Keratinocyte (primary cell): ENCODE data around the gene CS.

ENCODE experiments used
- CTCF ChIP-seq, 3 experiments: IDR thresholded peaks in 1 of 3; conservative IDR thresholded peaks in 1 of 3; optimal IDR thresholded peaks in 1 of 3; 2 replicates in 2 of 3; 3 replicates in 1 of 3; pipeline versions ENCODE3 to v1.5.1; 2011; ENCODE audit warnings: low read length in 3 of 3, mild to moderate bottlenecking in 3 of 3, moderate library complexity in 2 of 3, control low read depth in 1 of 3, inconsistent platforms in 1 of 3; ENCODE audit not compliant: insufficient read depth in 2 of 3; ENCODE audit errors: extremely low read depth in 1 of 3
- EZH2 ChIP-seq: IDR thresholded peaks from one replicate; pipeline ENCODE4 v1.6.1; 2012; ENCODE audit warnings: inconsistent platforms, mild to moderate bottlenecking, low read length, moderate library complexity

DNA sequence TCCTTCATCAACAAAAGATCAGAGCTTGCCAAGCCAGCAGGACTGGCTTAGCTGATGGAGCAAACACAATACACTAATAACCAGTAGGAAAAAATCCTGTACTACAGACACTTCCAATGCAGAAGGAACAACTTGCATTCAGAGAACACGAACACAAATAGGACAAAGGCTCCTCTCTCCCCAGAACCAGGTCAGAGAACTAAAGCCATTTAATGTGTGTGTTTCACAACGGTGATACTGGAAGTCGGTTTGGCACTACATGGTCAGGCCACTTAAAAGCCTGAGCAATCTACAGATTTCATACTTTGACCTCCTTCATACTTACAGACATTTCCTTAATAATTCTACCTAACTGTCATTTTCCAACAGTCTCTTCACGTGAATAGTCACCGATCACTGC, 6.3 kb downstream of the CS start:
- no peak for TF ChIP-seq CTCF (optimal IDR thresholded peaks at IDR 0.05 in 1 of 3, IDR thresholded peaks at IDR 0.05 in 1 of 3, conservative IDR thresholded peaks at IDR 0.05 in 1 of 3; ENCODE audit: extremely low read depth in 1 of 3, insufficient read depth in 2 of 3, low read length in 3 of 3)
- no peak for TF ChIP-seq EZH2
